ENCODE results near the gene FGF7.

GRCh38 chr15:49428409-49429095 lies 5.5 kb downstream of the FGF7 start:
- TF ChIP-seq POLR2AphosphoS5 (IDR thresholded peaks at IDR 0.05) (peak in 1 of 2 donors; percentile 68), POLR2A (IDR thresholded peaks at IDR 0.05; ENCODE audit: low read depth) (no peak), EP300 (IDR thresholded peaks at IDR 0.05) (no peak)
- TF ChIP-seq, protein P1, sequence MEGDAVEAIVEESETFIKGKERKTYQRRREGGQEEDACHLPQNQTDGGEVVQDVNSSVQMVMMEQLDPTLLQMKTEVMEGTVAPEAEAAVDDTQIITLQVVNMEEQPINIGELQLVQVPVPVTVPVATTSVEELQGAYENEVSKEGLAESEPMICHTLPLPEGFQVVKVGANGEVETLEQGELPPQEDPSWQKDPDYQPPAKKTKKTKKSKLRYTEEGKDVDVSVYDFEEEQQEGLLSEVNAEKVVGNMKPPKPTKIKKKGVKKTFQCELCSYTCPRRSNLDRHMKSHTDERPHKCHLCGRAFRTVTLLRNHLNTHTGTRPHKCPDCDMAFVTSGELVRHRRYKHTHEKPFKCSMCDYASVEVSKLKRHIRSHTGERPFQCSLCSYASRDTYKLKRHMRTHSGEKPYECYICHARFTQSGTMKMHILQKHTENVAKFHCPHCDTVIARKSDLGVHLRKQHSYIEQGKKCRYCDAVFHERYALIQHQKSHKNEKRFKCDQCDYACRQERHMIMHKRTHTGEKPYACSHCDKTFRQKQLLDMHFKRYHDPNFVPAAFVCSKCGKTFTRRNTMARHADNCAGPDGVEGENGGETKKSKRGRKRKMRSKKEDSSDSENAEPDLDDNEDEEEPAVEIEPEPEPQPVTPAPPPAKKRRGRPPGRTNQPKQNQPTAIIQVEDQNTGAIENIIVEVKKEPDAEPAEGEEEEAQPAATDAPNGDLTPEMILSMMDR (IDR thresholded peaks at IDR 0.05), result no peak
